Skeletal muscle tissue (tissue), 4 donors: ENCODE measurements around the gene GTF3A. TPM values are rescaled to one million over a fixed set of nuclear protein-coding genes. Genes with fewer than 3 reads are reported as not detected.
A peak's percentile ranks its signal among the peaks of the same experiment; 100 is the strongest.
"Not testable (repeated sequence)": the region's sequence is repeated elsewhere in the genome, so short reads cannot be mapped to it uniquely, and the experiment has no call there.

Source experiments
- H3K27ac ChIP-seq: one replicate; pipeline ENCODE4 v1.7.0; 2013; ENCODE audit warnings: mild to moderate bottlenecking, low read depth, low read length, inconsistent platforms
- H3K27me3 ChIP-seq, 3 donors: one replicate each; pipeline ENCODE4 v1.7.0; 2013; ENCODE audit warnings: low read length in 3 of 3; ENCODE audit not compliant: control insufficient read depth in 3 of 3, insufficient read depth in 3 of 3
- H3K36me3 ChIP-seq, 3 donors: one replicate each; pipeline ENCODE4 v1.7.0; 2013; ENCODE audit warnings: low read length in 3 of 3; ENCODE audit not compliant: control insufficient read depth in 3 of 3, insufficient read depth in 3 of 3
- H3K4me1 ChIP-seq, 3 donors: one replicate each; pipeline ENCODE4 v1.7.0; 2013; ENCODE audit warnings: low read length in 3 of 3, mild to moderate bottlenecking in 3 of 3; ENCODE audit not compliant: control insufficient read depth in 3 of 3, insufficient read depth in 3 of 3
- H3K4me3 ChIP-seq, 3 donors: one replicate each; pipeline ENCODE4 v1.7.0; 2013; ENCODE audit warnings: low read length in 3 of 3
- H3K9ac ChIP-seq, 3 donors: one replicate each; pipeline ENCODE4 v1.7.0; 2013; ENCODE audit warnings: low read length in 3 of 3, mild to moderate bottlenecking in 3 of 3, moderate library complexity in 2 of 3, low read depth in 1 of 3
- H3K9me3 ChIP-seq, 3 donors: one replicate each; pipeline ENCODE4 v1.7.0; 2013; ENCODE audit warnings: low read length in 3 of 3; ENCODE audit not compliant: control insufficient read depth in 3 of 3
- total RNA-seq: library from RNA; depleted of rRNA; stranded (reverse); fragments of >200 nt; gene quantifications from one replicate; pipeline ENCODE4 v1.2.3, GENCODE V29; 2014
- donor health status: Osteomylitis.

GTF3A gene
- total RNA-seq, 1 donor from 2014 or later, result 65.2 TPM

- no peaks in the 10 kb centered on the region for H3K36me3 ChIP-seq
- H3K9ac ChIP-seq, result no peak overlapping the region
- H3K4me3 ChIP-seq, result no peak overlapping the region
- H3K27me3 ChIP-seq, result peaks cover 0 to 3% (median 0%) of the 10 kb centered on the region in 3 donors
- H3K27ac ChIP-seq, result no peak overlapping the region
- H3K9me3 ChIP-seq, result no peaks in the 10 kb centered on the region
- no peaks in the 10 kb centered on the region for H3K4me1 ChIP-seq
These were observed 34.5 kb upstream of the GTF3A start for GRCh38 chr13:27389891-27390290.

DNA sequence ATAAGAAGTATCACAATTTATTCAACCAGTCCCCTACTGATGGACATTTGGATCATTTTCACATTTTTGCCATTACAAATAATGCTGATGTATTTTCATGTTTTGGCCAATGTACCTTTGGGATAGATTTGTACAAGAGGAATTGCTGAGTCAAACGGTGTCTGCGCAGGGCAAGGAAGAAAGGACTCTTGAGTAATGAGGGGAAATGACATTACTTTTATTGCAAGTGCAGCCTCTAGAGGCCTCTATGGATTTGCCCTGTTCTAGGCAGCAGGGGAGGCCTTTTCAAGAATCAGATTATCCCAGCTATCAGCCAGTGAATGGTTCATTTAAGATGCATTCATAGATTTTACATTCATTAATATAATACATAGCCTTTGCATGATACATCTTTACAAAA, 32.9 kb upstream of the GTF3A start:
- Histone ChIP-seq H3K4me3 (no peak overlapping the region), H3K36me3 (no peaks in the 10 kb centered on the region), H3K9ac (no peak overlapping the region), H3K27ac (no peak overlapping the region), H3K4me1 (no peaks in the 10 kb centered on the region), H3K9me3 (no peaks in the 10 kb centered on the region), H3K27me3 (peaks cover 5 to 8% (median 6%) of the 10 kb centered on the region in 3 donors)

- Histone ChIP-seq H3K27me3 (peaks cover 6 to 8% (median 7%) of the 10 kb centered on the region in 3 donors), H3K9me3 (no peaks in the 10 kb centered on the region), H3K4me3 (no peak overlapping the region), H3K9ac (no peak overlapping the region), H3K27ac (no peak overlapping the region), H3K4me1 (no peaks in the 10 kb centered on the region), H3K36me3 (no peaks in the 10 kb centered on the region)
These were observed 31.3 kb upstream of the GTF3A start for GRCh38 chr13:27393101-27393500.

DNA sequence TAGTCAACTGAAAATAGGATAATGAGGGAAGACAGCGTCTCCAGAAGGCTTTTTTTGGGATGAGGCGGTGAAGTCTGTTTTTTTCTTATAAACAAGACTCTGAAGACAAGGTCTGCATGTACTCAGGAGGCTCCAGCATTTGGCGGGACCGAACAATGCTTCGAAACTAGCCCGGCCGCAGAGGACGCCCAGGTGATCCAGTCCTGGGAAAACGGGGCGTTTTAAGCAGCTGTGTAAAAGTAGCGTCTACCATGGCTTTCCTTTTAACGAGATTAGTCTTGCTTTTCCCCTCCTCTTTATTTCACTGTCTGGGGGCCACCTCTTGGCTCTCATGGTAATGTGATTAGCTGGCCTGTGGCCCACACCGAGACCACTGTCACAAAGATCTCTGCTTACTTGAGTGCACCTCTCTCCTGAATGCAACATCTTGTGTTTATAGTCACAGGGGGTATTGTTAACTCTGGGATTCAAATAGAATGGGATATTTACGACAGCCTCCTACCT, 29.4 kb upstream of the GTF3A start:
- H3K36me3 ChIP-seq, result no peaks in the 10 kb centered on the region
- no peaks in the 10 kb centered on the region for H3K4me1 ChIP-seq
- peaks cover 3 to 8% (median 7%) of the 10 kb centered on the region in 3 donors for H3K27me3 ChIP-seq
- H3K27ac ChIP-seq, result no peak overlapping the region
- no peak overlapping the region for H3K4me3 ChIP-seq
- no peak overlapping the region for H3K9ac ChIP-seq
- no peaks in the 10 kb centered on the region for H3K9me3 ChIP-seq

GRCh38 chr13:27396252-27396846, 28.1 kb upstream of the GTF3A start:
- Histone ChIP-seq H3K4me1 (no peaks in the 10 kb centered on the region), H3K27me3 (peaks cover 3 to 8% (median 7%) of the 10 kb centered on the region in 3 donors), H3K27ac (no peak overlapping the region), H3K9me3 (no peaks in the 10 kb centered on the region), H3K36me3 (no peaks in the 10 kb centered on the region), H3K9ac (no peak overlapping the region), H3K4me3 (no peak overlapping the region)

- H3K27me3 ChIP-seq, result peaks cover 3 to 8% (median 7%) of the 10 kb centered on the region in 3 donors
- H3K4me3 ChIP-seq, result no peak overlapping the region
- no peaks in the 10 kb centered on the region for H3K36me3 ChIP-seq
- no peak overlapping the region for H3K9ac ChIP-seq
- H3K27ac ChIP-seq, result no peak overlapping the region
- H3K4me1 ChIP-seq, result peaks cover 3 to 7% (median 6%) of the 10 kb centered on the region in 3 donors
- H3K9me3 ChIP-seq, result no peaks in the 10 kb centered on the region
These were observed 26.1 kb upstream of the GTF3A start for GRCh38 chr13:27398360-27398759.

DNA sequence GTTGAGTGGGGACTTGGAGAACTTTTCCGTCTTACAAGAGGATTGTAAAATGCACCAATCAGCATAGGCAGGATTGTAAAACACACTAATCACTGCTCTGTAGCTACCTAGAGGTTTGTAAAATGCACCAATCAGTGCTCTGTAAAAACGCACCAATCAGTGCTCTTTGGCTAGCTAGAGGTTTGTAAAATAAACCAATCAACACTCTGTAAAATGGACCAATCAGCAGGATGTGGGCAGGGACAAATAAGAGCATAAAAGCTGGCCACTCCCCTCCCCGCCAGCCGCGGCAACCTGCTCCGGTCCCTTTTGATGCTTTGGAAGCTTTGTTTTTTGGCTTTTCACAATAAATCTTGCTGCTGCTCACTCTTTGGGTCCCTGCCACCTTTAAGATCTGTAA, 24.0 kb upstream of the GTF3A start:
- not testable (repeated sequence) for H3K27ac ChIP-seq, H3K36me3 ChIP-seq, H3K9me3 ChIP-seq, H3K9ac ChIP-seq, H3K4me3 ChIP-seq, H3K27me3 ChIP-seq
- peaks cover 9 to 13% (median 12%) of the 10 kb centered on the region in 3 donors for H3K4me1 ChIP-seq

- Histone ChIP-seq H3K4me1 (peaks cover 9 to 13% (median 12%) of the 10 kb centered on the region in 3 donors), H3K27me3 (peaks cover 0 to 4% (median under 1%) of the 10 kb centered on the region in 3 donors), H3K9me3 (no peaks in the 10 kb centered on the region), H3K9ac (no peak overlapping the region), H3K27ac (no peak overlapping the region), H3K4me3 (no peak overlapping the region), H3K36me3 (no peaks in the 10 kb centered on the region)
These were observed 23.2 kb upstream of the GTF3A start for GRCh38 chr13:27401210-27401609.

- no peak overlapping the region for H3K27ac ChIP-seq
- H3K4me3 ChIP-seq, result no peak overlapping the region
- no peaks in the 10 kb centered on the region for H3K9me3 ChIP-seq
- no peaks in the 10 kb centered on the region for H3K27me3 ChIP-seq
- peaks cover 12 to 13% (median 12%) of the 10 kb centered on the region in 3 donors for H3K4me1 ChIP-seq
- peak overlapping the region in 1 of 3 donors; percentile 42 for H3K9ac ChIP-seq
- no peaks in the 10 kb centered on the region for H3K36me3 ChIP-seq
These were observed 21.2 kb upstream of the GTF3A start for GRCh38 chr13:27403203-27403678.

- Histone ChIP-seq H3K4me1 (peaks cover 12 to 13% (median 12%) of the 10 kb centered on the region in 3 donors), H3K4me3 (no peak overlapping the region), H3K36me3 (no peaks in the 10 kb centered on the region), H3K9me3 (no peaks in the 10 kb centered on the region), H3K27me3 (no peaks in the 10 kb centered on the region), H3K27ac (no peak overlapping the region), H3K9ac (peak overlapping the region in 1 of 3 donors; percentile 42)
These were observed 20.6 kb upstream of the GTF3A start for GRCh38 chr13:27403727-27404385.
